ENCODE results near the gene OR2B2.
"Not testable (repeated sequence)": the region's sequence is repeated elsewhere in the genome, so short reads cannot be mapped to it uniquely, and the experiment has no call there.

The OR2B2 gene

GRCh38 chr6:27911956-27912446, at the start of gene OR2B2:
Gene OR2B2 (minus strand): TSS chr6:27912396. CDS start chr6:27912319, 77 bp downstream.
- no peak for DNase-seq (ENCODE audit: low spot score)

GRCh38 chr6:27957516-27957915, 45.3 kb upstream of the OR2B2 start:
- TF ChIP-seq CTCF (IDR thresholded peaks at IDR 0.05; ENCODE audit: extremely low read depth, missing control alignments): no peak
- DNase-seq (ENCODE audit: low spot score): no peak

More at GRCh38 chr6:27911956-27912446, at the start of gene OR2B2:
- TF ChIP-seq CTCF (IDR thresholded peaks at IDR 0.05; ENCODE audit: extremely low read depth, missing control alignments): no peak

- no peak for DNase-seq (ENCODE audit: low spot score)
These were observed 44.7 kb upstream of the OR2B2 start, which contains the start of gene OR2B6 for GRCh38 chr6:27956941-27957340. Gene OR2B6 (plus strand): TSS chr6:27957241. CDS start chr6:27957241, 0 bp downstream.

GRCh38 chr6:27951040-27951439, 38.8 kb upstream of the OR2B2 start:
- DNase-seq (ENCODE audit: low spot score): no peak
- TF ChIP-seq CTCF (IDR thresholded peaks at IDR 0.05; ENCODE audit: extremely low read depth, missing control alignments): no peak

More at GRCh38 chr6:27956941-27957340, 44.7 kb upstream of the OR2B2 start, which contains the start of gene OR2B6:
- no peak for TF ChIP-seq CTCF (IDR thresholded peaks at IDR 0.05; ENCODE audit: extremely low read depth, missing control alignments)

GRCh38 chr6:27948237-27948636, 36.0 kb upstream of the OR2B2 start:
- no peak for TF ChIP-seq CTCF (IDR thresholded peaks at IDR 0.05; ENCODE audit: extremely low read depth, missing control alignments)

GRCh38 chr6:27943072-27943471, 30.9 kb upstream of the OR2B2 start:
- not testable (repeated sequence) for DNase-seq (ENCODE audit: low spot score)

More at GRCh38 chr6:27948237-27948636, 36.0 kb upstream of the OR2B2 start:
- no peak for DNase-seq (ENCODE audit: low spot score)

- no peak for DNase-seq (ENCODE audit: low spot score)
These were observed 28.6 kb upstream of the OR2B2 start for GRCh38 chr6:27940766-27941165.

More at GRCh38 chr6:27940766-27941165, 28.6 kb upstream of the OR2B2 start:
- TF ChIP-seq CTCF (IDR thresholded peaks at IDR 0.05; ENCODE audit: extremely low read depth, missing control alignments): no peak
